HK-2 (cell line): ENCODE results near the gene GFOD1.
"Not testable (repeated sequence)": the region's sequence is repeated elsewhere in the genome, so short reads cannot be mapped to it uniquely, and the experiment has no call there.

ENCODE experiments used
- DNase-seq: peaks from one replicate; pipeline ENCODE4 v3.0.0-alpha.2; 2018; ENCODE audit not compliant: unreplicated experiment

GFOD1 gene

GRCh38 chr6:13441778-13442177 is 45.6 kb downstream of the GFOD1 start:
- no peak for DNase-seq

- DNase-seq, result no peak
Observed at GRCh38 chr6:13439644-13440043, 47.8 kb downstream of the GFOD1 start.

GRCh38 chr6:13438126-13438525 is 49.3 kb downstream of the GFOD1 start:
- DNase-seq, result no peak

GRCh38 chr6:13437218-13437996 is 50.0 kb downstream of the GFOD1 start:
- DNase-seq, result no peak

GRCh38 chr6:13436399-13437217 is 50.8 kb downstream of the GFOD1 start:
- no peak for DNase-seq

- DNase-seq, result no peak
Observed at GRCh38 chr6:13435477-13436246, 51.7 kb downstream of the GFOD1 start.

GRCh38 chr6:13434777-13435176 is 52.6 kb downstream of the GFOD1 start:
- no peak for DNase-seq

- not testable (repeated sequence) for DNase-seq
Observed at GRCh38 chr6:13434135-13434775, 53.1 kb downstream of the GFOD1 start.

GRCh38 chr6:13433709-13434121 is 53.7 kb downstream of the GFOD1 start:
- no peak for DNase-seq

- no peak for DNase-seq
Observed at GRCh38 chr6:13432526-13433184, 54.7 kb downstream of the GFOD1 start.

- no peak for DNase-seq
Observed at GRCh38 chr6:13431861-13432465, 55.4 kb downstream of the GFOD1 start.

- no peak for DNase-seq
Observed at GRCh38 chr6:13431059-13431656, 56.2 kb downstream of the GFOD1 start.

GRCh38 chr6:13429406-13429753 is 58.0 kb downstream of the GFOD1 start:
- DNase-seq, result no peak

- DNase-seq, result no peak
Observed at GRCh38 chr6:13428583-13429405, 58.6 kb downstream of the GFOD1 start.

GRCh38 chr6:13427801-13428582 is 59.4 kb downstream of the GFOD1 start:
- peak; percentile 2 for DNase-seq

- no peak for DNase-seq
Observed at GRCh38 chr6:13427316-13427715, 60.1 kb downstream of the GFOD1 start.

- no peak for DNase-seq
Observed at GRCh38 chr6:13425943-13426931, 61.2 kb downstream of the GFOD1 start.
